GM18520 (cell line): ENCODE results near the gene TAF6L.
"Not testable (repeated sequence)": the region's sequence is repeated elsewhere in the genome, so short reads cannot be mapped to it uniquely, and the experiment has no call there.

Experiments
- ATAC-seq: cut with Tn5 transposase; IDR thresholded peaks from one replicate; pipeline ENCODE4 v1.9.1; 2021; ENCODE audit not compliant: unreplicated experiment

Gene TAF6L

GRCh38 chr11:62771144-62772021 lies at the start of gene TAF6L:
TAF6L (plus strand) TSS chr11:62771396; CDS start chr11:62775784, 4,388 bp downstream.
- ATAC-seq: peak; percentile 85

GRCh38 chr11:62721994-62722393 lies 49.2 kb upstream of the TAF6L start:
- ATAC-seq: no peak

GRCh38 chr11:62724171-62724570 lies 47.0 kb upstream of the TAF6L start:
- no peak for ATAC-seq

GRCh38 chr11:62725646-62726045 lies 45.5 kb upstream of the TAF6L start:
- no peak for ATAC-seq

- ATAC-seq: no peak
Observed at GRCh38 chr11:62726156-62726914, 44.9 kb upstream of the TAF6L start.

- peak; percentile 1 for ATAC-seq
Observed at GRCh38 chr11:62726915-62727164, 44.4 kb upstream of the TAF6L start.

- ATAC-seq: peak; percentile 67
Observed at GRCh38 chr11:62727165-62727871, 43.9 kb upstream of the TAF6L start, which contains the start of gene HNRNPUL2. HNRNPUL2 (minus strand) TSS chr11:62727457; CDS start chr11:62727156, 301 bp downstream.

GRCh38 chr11:62727872-62728170 lies 43.4 kb upstream of the TAF6L start:
- ATAC-seq: peak; percentile 33

GRCh38 chr11:62728171-62728988 lies 42.8 kb upstream of the TAF6L start, which contains the start of gene TTC9C:
TTC9C (plus strand) TSS chr11:62728486; CDS start chr11:62728849, 363 bp downstream.
- no peak for ATAC-seq

- not testable (repeated sequence) for ATAC-seq
Observed at GRCh38 chr11:62730076-62730475, 41.1 kb upstream of the TAF6L start.

- no peak for ATAC-seq
Observed at GRCh38 chr11:62732830-62733229, 38.4 kb upstream of the TAF6L start.

GRCh38 chr11:62737196-62737595 lies 34.0 kb upstream of the TAF6L start:
- no peak for ATAC-seq

GRCh38 chr11:62747475-62748160 lies 23.6 kb upstream of the TAF6L start:
- no peak for ATAC-seq

GRCh38 chr11:62749931-62750330 lies 21.3 kb upstream of the TAF6L start:
- not testable (repeated sequence) for ATAC-seq

GRCh38 chr11:62752177-62752785 lies 18.9 kb upstream of the TAF6L start:
- ATAC-seq: no peak

GRCh38 chr11:62752994-62753735 lies 18.0 kb upstream of the TAF6L start:
- no peak for ATAC-seq

- peak; percentile 98 for ATAC-seq
Observed at GRCh38 chr11:62753736-62754603, 17.2 kb upstream of the TAF6L start, which contains the start of gene ZBTB3. ZBTB3 (minus strand) TSS chr11:62754160; CDS start chr11:62753664, 496 bp downstream.

- ATAC-seq: no peak
Observed at GRCh38 chr11:62755086-62755615, 16.0 kb upstream of the TAF6L start.
